Liver (tissue), 9 donors: ENCODE data around the gene TOPAZ1. TPM values are rescaled to one million over a fixed set of nuclear protein-coding genes. Genes with fewer than 3 reads are reported as not detected.

Experiments
- DNase-seq: peaks from one replicate; pipeline ENCODE4 v3.0.0-alpha.2; 2017; ENCODE audit warnings: low spot score
- H3K27ac ChIP-seq, 2 donors: one replicate each; pipeline ENCODE4 v1.7.0; 2013; ENCODE audit warnings: inconsistent platforms in 2 of 2, low read length in 2 of 2, control low read depth in 1 of 2, low read depth in 1 of 2, mild to moderate bottlenecking in 1 of 2
- H3K27me3 ChIP-seq, 4 donors: one replicate each; pipeline versions ENCODE4 v1.6.1 to v1.7.0; 2013; ENCODE audit warnings: low read length in 3 of 4, inconsistent platforms in 1 of 4, mild to moderate bottlenecking in 1 of 4, moderate library complexity in 1 of 4; ENCODE audit not compliant: control insufficient read depth in 4 of 4, insufficient read depth in 4 of 4
- H3K36me3 ChIP-seq, 4 donors: one replicate each; pipeline versions ENCODE4 v1.6.1 to v1.7.0; 2013; ENCODE audit warnings: low read length in 3 of 4, mild to moderate bottlenecking in 3 of 4, low read depth in 1 of 4, moderate library complexity in 1 of 4; ENCODE audit not compliant: control insufficient read depth in 4 of 4, insufficient read depth in 3 of 4
- H3K4me1 ChIP-seq, 4 donors: one replicate each; pipeline versions ENCODE4 v1.6.1 to v1.7.0; 2013; ENCODE audit warnings: low read length in 3 of 4, mild to moderate bottlenecking in 3 of 4, moderate library complexity in 1 of 4; ENCODE audit not compliant: control insufficient read depth in 4 of 4, insufficient read depth in 4 of 4
- H3K4me3 ChIP-seq, 3 donors: one replicate each; pipeline versions ENCODE4 v1.6.1 to v1.7.0; 2013; ENCODE audit warnings: low read length in 3 of 3, control low read depth in 1 of 3, low read depth in 1 of 3, mild to moderate bottlenecking in 1 of 3
- H3K9ac ChIP-seq, 2 donors: one replicate each; pipeline ENCODE4 v1.7.0; 2013; ENCODE audit warnings: low read length in 2 of 2, mild to moderate bottlenecking in 2 of 2, moderate library complexity in 2 of 2, control low read depth in 1 of 2, low read depth in 1 of 2
- H3K9me3 ChIP-seq, 4 donors: one replicate each; pipeline versions ENCODE4 v1.6.1 to v1.7.0; 2013; ENCODE audit warnings: low read length in 3 of 4; ENCODE audit not compliant: control insufficient read depth in 4 of 4
- EGR1 ChIP-seq, 2 donors: IDR thresholded peaks; 2 replicates each; pipeline ENCODE4 v1.6.1; 2016 to 2018; ENCODE audit warnings: antibody characterized with exemption in 2 of 2, low read depth in 2 of 2
- FOXA1 ChIP-seq: IDR thresholded peaks from 2 replicates; pipeline ENCODE4 v1.6.1; 2016; ENCODE audit warnings: antibody characterized with exemption
- GABPA ChIP-seq, 2 donors: IDR thresholded peaks in 1 of 2; conservative IDR thresholded peaks in 1 of 2; 2 replicates each; pipeline ENCODE4 v1.6.1; 2016; ENCODE audit warnings: antibody characterized with exemption in 2 of 2, mild to moderate bottlenecking in 1 of 2, moderate library complexity in 1 of 2
- HNF4A ChIP-seq, 2 donors: conservative IDR thresholded peaks; 2 replicates each; pipeline ENCODE4 v1.6.1; 2016; ENCODE audit warnings: antibody characterized with exemption in 2 of 2, mild to moderate bottlenecking in 2 of 2
- HNF4G ChIP-seq: IDR thresholded peaks from 2 replicates; pipeline ENCODE4 v1.6.1; 2016; ENCODE audit warnings: antibody characterized with exemption
- JUND ChIP-seq, 2 donors: IDR thresholded peaks; 2 replicates each; pipeline ENCODE4 v1.6.1; 2016; ENCODE audit warnings: antibody characterized with exemption in 2 of 2
- NR2F2 ChIP-seq: IDR thresholded peaks from 2 replicates; pipeline ENCODE4 v1.6.1; 2016; ENCODE audit warnings: antibody characterized with exemption
- RAD21 ChIP-seq, 2 donors: IDR thresholded peaks; 2 replicates each; pipeline ENCODE4 v1.6.1; 2016; ENCODE audit warnings: antibody characterized with exemption in 2 of 2, mild to moderate bottlenecking in 2 of 2
- REST ChIP-seq: IDR thresholded peaks from 2 replicates; pipeline ENCODE4 v1.6.1; 2016; ENCODE audit warnings: antibody characterized with exemption, mild to moderate bottlenecking
- RXRA ChIP-seq, 2 donors: IDR thresholded peaks; 2 replicates each; pipeline ENCODE4 v1.6.1; 2017 to 2018; ENCODE audit warnings: antibody characterized with exemption in 2 of 2, mild to moderate bottlenecking in 1 of 2
- SP1 ChIP-seq: IDR thresholded peaks from 2 replicates; pipeline ENCODE4 v1.6.1; 2018; ENCODE audit warnings: antibody characterized with exemption, mild to moderate bottlenecking
- TAF1 ChIP-seq: conservative IDR thresholded peaks from 2 replicates; pipeline ENCODE4 v1.6.1; 2016; ENCODE audit warnings: antibody characterized with exemption, mild to moderate bottlenecking
- YY1 ChIP-seq: IDR thresholded peaks from 2 replicates; pipeline ENCODE4 v1.6.1; 2016; ENCODE audit warnings: antibody characterized with exemption, mild to moderate bottlenecking
- WGBS: extraction: QIAGEN DNeasy Blood & Tissue Kit; methylation state at CpG from one replicate; pipeline ENCODE4 v1.1.7; 2013; 5-methylcytosine and 5-hydroxymethylcytosine counted together
- polyA plus RNA-seq, 2 donors: library from polyadenylated mRNA; stranded (reverse) in 1 of 2; unstranded in 1 of 2; fragments of 200-250 nt in 1 of 2; fragments of >200 nt in 1 of 2; fragmentation: Nextera tagmentation in 1 of 2; extraction: Ambion mirVana in 1 of 2; gene quantifications; one replicate each; pipeline versions ENCODE4 v1.2.1 to v1.2.3, GENCODE V29; 2013 to 2015
- total RNA-seq, 2 donors: library from RNA; depleted of rRNA; stranded (reverse); fragments of >200 nt; gene quantifications; one replicate each; pipeline ENCODE4 v1.2.3, GENCODE V29; 2014
- TF ChIP-seq, protein P1 (sequence below): IDR thresholded peaks from 2 replicates; pipeline ENCODE4 v1.6.1; 2016; ENCODE audit warnings: antibody characterized with exemption
- TF ChIP-seq, protein P2 (sequence below): fragments of 150-350 bp; IDR thresholded peaks from 2 replicates; pipeline ENCODE4 v1.5.1; 2017; ENCODE audit warnings: improper control_type of control experiment, low read depth, low read length; ENCODE audit not compliant: missing input control
- TF ChIP-seq, protein P3 (sequence below): IDR thresholded peaks from 2 replicates; pipeline ENCODE4 v1.6.1; 2016; ENCODE audit warnings: antibody characterized with exemption
- TF ChIP-seq, protein P4 (sequence below): IDR thresholded peaks from 2 replicates; pipeline ENCODE4 v1.6.1; 2016; ENCODE audit warnings: antibody characterized with exemption
- donor health status: healthy.
- donor health status: healthy.
- donor health status: healthy.
- donor health status: healthy.
- donor health status: healthy.

Gene TOPAZ1
- total and polyA plus RNA-seq, 4 donors = not detected

DNA sequence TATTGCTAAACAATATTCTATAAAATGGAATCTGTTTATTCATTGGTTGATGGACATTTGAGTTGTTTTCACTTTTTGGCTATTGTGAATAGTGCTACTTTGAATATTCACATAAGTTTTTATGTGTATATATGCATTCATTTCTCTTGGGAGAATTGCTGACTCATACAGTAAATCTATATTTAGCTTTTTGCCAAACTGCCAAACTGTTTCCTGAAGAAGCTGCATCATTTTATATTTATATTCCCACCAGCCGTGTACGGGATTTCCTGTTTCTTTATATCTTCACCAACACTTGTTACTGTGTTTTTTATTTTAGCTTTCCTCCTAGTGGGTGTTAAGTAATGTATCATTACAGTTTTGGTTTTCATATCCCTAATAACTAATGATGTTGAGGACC, 84.3 kb downstream of the TOPAZ1 start:
- 66% methylated on average over 2 of the region's 2 CpGs for WGBS
- no peak for DNase-seq
- no peaks in the 10 kb centered on the region for H3K36me3 ChIP-seq
- H3K4me1 ChIP-seq = peaks cover 1 to 11% (median 4%) of the 10 kb centered on the region in 4 donors
- no peaks in the 10 kb centered on the region for H3K9me3 ChIP-seq
- H3K27ac ChIP-seq = no peak overlapping the region
- no peaks in the 10 kb centered on the region for H3K27me3 ChIP-seq
- TF ChIP-seq, protein P1, sequence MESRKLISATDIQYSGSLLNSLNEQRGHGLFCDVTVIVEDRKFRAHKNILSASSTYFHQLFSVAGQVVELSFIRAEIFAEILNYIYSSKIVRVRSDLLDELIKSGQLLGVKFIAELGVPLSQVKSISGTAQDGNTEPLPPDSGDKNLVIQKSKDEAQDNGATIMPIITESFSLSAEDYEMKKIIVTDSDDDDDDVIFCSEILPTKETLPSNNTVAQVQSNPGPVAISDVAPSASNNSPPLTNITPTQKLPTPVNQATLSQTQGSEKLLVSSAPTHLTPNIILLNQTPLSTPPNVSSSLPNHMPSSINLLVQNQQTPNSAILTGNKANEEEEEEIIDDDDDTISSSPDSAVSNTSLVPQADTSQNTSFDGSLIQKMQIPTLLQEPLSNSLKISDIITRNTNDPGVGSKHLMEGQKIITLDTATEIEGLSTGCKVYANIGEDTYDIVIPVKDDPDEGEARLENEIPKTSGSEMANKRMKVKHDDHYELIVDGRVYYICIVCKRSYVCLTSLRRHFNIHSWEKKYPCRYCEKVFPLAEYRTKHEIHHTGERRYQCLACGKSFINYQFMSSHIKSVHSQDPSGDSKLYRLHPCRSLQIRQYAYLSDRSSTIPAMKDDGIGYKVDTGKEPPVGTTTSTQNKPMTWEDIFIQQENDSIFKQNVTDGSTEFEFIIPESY = no peak
- no peak for TF ChIP-seq FOXA1
- TF ChIP-seq, protein P2, sequence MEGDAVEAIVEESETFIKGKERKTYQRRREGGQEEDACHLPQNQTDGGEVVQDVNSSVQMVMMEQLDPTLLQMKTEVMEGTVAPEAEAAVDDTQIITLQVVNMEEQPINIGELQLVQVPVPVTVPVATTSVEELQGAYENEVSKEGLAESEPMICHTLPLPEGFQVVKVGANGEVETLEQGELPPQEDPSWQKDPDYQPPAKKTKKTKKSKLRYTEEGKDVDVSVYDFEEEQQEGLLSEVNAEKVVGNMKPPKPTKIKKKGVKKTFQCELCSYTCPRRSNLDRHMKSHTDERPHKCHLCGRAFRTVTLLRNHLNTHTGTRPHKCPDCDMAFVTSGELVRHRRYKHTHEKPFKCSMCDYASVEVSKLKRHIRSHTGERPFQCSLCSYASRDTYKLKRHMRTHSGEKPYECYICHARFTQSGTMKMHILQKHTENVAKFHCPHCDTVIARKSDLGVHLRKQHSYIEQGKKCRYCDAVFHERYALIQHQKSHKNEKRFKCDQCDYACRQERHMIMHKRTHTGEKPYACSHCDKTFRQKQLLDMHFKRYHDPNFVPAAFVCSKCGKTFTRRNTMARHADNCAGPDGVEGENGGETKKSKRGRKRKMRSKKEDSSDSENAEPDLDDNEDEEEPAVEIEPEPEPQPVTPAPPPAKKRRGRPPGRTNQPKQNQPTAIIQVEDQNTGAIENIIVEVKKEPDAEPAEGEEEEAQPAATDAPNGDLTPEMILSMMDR = no peak
- TF ChIP-seq, protein P3, sequence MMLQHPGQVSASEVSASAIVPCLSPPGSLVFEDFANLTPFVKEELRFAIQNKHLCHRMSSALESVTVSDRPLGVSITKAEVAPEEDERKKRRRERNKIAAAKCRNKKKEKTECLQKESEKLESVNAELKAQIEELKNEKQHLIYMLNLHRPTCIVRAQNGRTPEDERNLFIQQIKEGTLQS = no peak
- no peak for TF ChIP-seq NR2F2
- TF ChIP-seq, protein P4, sequence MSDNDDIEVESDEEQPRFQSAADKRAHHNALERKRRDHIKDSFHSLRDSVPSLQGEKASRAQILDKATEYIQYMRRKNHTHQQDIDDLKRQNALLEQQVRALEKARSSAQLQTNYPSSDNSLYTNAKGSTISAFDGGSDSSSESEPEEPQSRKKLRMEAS = no peak
- no peak for TF ChIP-seq HNF4G
- TF ChIP-seq GABPA (IDR thresholded peaks at IDR 0.05 in 1 of 2, conservative IDR thresholded peaks at IDR 0.05 in 1 of 2) = no peak
- no peak for TF ChIP-seq RXRA (IDR thresholded peaks at IDR 0.05)
- no peak for TF ChIP-seq JUND (IDR thresholded peaks at IDR 0.05)
- TF ChIP-seq RAD21 (IDR thresholded peaks at IDR 0.05) = no peak
- TF ChIP-seq HNF4A (conservative IDR thresholded peaks at IDR 0.05) = no peak
- TF ChIP-seq TAF1 = no peak
- no peak for TF ChIP-seq SP1
- no peak for TF ChIP-seq EGR1 (IDR thresholded peaks at IDR 0.05; ENCODE audit: low read depth in 2 of 2)
- H3K9ac ChIP-seq = no peak overlapping the region
- no peak overlapping the region for H3K4me3 ChIP-seq

DNA sequence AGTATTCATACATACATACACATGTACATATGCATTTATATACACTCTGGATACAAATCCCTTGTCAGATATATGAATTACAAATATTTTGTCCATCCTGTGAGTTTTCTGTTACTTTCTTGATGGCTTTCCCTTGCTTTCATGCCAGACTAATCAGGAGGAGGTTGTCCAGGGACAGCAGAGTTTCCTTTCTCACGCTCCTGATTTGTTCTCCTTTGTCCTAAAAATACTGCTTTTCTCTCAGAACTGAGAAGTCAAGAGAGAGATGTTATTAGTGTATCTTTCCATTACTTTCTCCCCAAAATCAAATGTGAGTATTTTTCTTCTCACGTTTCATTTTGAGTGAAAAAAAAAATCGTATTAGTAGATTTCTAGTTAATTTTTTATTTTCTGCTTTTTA, 84.8 kb downstream of the TOPAZ1 start:
- Histone ChIP-seq H3K9ac (no peak overlapping the region), H3K36me3 (no peaks in the 10 kb centered on the region), H3K9me3 (no peaks in the 10 kb centered on the region), H3K4me3 (no peak overlapping the region), H3K27ac (no peak overlapping the region), H3K27me3 (no peaks in the 10 kb centered on the region), H3K4me1 (peaks cover 0 to 7% (median 2%) of the 10 kb centered on the region in 4 donors)
- DNase-seq = no peak
- 81% methylated on average over 3 of the region's 3 CpGs for WGBS
- TF ChIP-seq SP1 (no peak), YY1 (no peak), FOXA1 (no peak), REST (no peak), EGR1 (IDR thresholded peaks at IDR 0.05; ENCODE audit: low read depth in 2 of 2) (no peak)
